Stimulated activated CD4-positive, alpha-beta T cell treated with anti-CD3 and anti-CD28 coated beads, TNF-alpha, amount 100 ng/mL, for 48 hours (primary cell): ENCODE results near the gene ACE.

Source experiments
- DNase-seq, 3 donors: peaks; one replicate each; pipeline ENCODE4 v3.0.0-alpha.2; 2020; ENCODE audit warnings: low read depth in 3 of 3

Gene ACE

GRCh38 chr17:63474586-63475460, 2.0 kb upstream of the ACE start:
- DNase-seq = no peak

- DNase-seq = no peak
These were observed 1.1 kb upstream of the ACE start for GRCh38 chr17:63475491-63476412.

- DNase-seq = no peak
These were observed 405 bp upstream of the ACE start for GRCh38 chr17:63476459-63476853.

DNA sequence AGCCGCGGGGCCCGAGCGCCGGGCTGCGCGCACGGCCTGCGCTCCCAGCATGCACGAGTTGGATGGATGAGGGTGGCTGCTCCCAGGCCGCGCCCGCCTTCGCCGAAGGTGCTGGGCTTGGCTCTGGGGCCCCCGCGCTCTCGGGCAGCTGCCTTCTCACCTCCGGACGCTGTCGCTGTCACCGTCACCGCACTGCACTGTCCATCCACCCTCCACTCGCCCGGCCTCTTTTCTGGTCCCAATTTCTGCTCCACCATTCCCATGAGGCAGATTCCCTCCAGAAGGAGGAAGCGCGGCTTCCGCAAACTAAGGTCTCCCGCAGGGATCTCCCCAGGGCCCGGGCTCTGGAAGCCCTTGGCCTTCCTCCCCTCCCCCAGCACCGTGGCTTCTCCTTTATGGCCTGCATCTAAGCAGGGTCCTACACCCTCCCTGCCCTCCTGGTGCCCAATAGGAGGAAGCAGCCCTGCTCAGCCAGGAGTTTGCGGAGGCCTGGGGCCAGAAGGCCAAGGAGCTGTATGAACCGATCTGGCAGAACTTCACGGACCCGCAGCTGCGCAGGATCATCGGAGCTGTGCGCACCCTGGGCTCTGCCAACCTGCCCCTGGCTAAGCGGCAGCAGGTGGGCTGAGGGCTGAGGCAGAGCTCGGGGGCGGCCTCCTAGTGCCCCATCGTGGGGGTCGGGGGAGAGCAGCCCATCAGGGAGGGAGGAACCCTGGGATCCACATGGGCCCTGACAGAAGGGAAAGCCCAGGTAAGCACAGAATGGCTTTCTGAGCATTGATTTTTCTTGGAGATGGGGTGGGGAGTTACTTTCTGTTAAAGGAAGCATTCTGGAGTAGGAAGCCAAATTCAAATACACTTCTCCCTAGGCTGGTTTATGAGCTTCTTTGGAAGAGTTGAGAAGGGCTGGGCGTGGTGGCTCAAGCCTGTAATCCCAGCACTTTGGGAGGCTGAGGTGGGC, 899 bp downstream of the ACE start:
- DNase-seq = no peak

DNA sequence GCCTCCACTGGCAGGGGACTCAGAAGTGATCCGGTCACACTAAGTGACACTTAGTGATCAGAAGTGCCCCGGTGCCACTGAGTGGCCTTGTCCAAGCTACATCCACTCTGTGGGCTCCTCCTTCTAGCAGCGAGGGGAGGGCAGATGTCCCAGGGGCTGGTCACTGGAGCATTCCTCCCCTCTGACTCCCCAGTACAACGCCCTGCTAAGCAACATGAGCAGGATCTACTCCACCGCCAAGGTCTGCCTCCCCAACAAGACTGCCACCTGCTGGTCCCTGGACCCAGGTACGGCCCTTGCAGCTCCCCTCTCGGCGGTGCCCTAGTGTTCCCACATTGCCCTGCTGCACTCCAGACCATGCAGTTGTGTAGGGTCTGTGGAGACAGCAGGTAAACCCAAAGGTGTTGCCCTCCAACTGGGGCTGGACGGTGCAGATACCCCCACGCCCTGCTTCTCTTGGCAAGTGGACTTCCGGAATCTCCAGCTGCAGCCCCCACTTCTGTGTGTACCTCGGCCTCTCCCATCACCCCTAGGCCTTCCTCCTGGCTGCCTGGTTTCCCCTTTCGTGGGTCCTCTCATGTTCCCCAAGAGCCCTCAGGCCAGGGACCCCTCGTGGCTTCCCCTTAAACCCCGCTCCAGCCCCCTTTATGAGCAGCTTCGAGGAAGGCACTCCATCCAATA, 2.1 kb downstream of the ACE start:
- DNase-seq = peak; percentile 56 to 74 (median 61)

DNA sequence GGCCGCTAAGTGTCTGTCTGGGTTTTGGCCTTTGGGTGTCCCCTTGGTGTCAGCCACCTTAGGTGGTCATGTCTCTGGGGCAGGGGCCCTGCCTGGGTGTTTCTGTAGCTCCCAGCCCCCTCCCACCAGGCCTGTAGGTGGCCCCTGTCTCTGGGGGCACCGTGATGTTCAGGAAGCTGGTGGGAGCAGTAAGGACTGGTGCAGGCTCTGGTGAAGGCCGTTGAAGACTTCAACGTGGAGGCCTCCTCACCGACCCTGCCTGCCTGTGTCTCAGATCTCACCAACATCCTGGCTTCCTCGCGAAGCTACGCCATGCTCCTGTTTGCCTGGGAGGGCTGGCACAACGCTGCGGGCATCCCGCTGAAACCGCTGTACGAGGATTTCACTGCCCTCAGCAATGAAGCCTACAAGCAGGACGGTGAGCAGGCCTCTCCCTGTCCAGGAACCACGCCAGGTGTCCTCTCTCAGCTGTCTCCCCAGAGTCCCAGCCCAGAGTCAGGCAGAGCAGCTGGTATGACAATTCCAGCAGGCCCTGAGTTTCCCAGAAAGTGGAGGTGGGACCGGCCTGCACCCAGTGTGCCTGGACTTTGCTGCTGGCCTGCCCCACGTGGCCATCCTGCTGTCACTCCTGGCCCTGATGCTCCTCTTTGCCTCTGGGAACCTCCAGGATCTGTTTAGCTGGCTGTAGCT, 2.8 kb downstream of the ACE start:
- DNase-seq = no peak

- DNase-seq = no peak
These were observed 3.4 kb downstream of the ACE start for GRCh38 chr17:63480192-63480784.

DNA sequence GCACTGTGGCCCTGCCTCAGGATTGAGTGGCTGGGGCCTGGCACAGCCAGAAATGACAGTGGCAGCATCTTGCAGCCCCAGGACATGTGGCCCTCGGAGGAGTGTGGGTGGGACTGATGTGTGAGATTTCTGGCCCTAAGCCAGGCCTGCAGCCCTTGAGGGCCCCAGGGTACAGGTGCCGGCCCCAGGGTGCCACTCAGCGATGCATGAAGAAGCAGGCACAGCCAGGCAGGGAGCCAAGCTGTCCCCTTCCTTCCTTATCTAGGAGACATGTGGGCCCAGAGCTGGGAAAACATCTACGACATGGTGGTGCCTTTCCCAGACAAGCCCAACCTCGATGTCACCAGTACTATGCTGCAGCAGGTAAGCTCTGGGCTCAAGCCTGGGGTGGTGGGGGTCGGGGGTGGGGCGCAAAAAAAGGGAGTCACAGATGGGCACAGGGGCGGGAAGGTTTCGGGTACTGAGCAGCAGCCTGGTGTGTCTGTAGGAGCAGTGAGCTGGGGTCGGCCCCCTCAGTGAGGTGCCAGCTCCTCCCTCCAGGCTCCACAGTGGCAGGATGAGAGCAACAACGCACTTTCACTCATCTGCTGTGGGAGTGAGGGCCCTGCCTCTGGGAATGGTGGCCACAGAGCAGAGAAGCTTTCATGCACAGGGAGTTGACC, 4.1 kb downstream of the ACE start:
- no peak for DNase-seq

DNA sequence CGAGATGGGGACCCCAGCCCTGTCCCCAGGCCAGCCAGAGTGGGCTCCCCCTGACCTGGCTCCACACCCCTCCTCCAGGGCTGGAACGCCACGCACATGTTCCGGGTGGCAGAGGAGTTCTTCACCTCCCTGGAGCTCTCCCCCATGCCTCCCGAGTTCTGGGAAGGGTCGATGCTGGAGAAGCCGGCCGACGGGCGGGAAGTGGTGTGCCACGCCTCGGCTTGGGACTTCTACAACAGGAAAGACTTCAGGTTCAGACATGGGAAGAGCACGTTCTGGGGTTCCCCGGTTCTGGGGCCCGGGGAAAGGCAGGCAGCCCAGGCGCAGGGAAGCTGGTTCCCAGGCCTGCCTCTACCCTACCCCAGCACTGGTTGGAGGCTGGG, 4.6 kb downstream of the ACE start:
- DNase-seq = no peak

DNA sequence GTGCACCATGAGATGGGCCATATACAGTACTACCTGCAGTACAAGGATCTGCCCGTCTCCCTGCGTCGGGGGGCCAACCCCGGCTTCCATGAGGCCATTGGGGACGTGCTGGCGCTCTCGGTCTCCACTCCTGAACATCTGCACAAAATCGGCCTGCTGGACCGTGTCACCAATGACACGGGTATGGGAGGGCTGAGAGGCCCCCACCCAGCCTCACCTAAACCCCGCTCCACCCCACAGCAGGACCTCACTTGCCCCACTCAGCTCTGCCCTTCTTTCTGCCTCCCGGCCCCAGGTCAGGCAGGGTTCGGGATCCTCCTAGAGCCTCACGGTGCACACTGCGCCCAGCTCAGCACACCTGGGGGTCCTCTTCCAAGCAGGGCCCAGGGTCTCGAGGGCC, 5.6 kb downstream of the ACE start:
- DNase-seq = no peak

GRCh38 chr17:63483038-63483437, 6.2 kb downstream of the ACE start:
- DNase-seq = no peak

- DNase-seq = no peak
These were observed 7.1 kb downstream of the ACE start for GRCh38 chr17:63483655-63484575.

DNA sequence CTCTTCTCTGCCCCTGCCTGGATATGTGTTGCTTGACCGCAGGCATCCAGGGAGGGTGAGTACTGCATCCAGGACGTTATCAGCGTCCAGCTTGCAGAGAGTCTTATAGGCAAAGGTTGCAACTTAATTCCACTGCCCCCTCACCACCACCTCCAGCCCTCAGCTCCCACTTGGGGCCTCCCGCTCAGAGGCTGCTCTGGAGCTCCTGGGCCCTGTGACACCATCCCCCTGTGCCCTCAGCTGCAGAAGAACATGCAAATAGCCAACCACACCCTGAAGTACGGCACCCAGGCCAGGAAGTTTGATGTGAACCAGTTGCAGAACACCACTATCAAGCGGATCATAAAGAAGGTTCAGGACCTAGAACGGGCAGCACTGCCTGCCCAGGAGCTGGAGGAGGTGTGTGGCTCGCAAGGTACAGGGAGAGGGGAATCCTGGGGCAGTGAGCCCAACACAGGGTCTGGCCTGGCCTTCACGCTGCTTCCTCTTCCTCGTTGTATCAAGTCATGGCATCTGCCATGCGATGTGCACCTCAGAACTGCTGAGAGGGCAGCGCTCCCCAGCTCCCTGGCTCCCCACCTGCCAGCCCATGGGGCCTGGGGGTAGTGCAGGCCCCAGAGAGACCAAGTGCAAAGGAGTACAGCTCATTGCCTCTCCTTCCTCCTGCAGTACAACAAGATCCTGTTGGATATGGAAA, 9.6 kb downstream of the ACE start:
- no peak for DNase-seq

GRCh38 chr17:63487014-63487339, 10.1 kb downstream of the ACE start:
- DNase-seq = no peak

DNA sequence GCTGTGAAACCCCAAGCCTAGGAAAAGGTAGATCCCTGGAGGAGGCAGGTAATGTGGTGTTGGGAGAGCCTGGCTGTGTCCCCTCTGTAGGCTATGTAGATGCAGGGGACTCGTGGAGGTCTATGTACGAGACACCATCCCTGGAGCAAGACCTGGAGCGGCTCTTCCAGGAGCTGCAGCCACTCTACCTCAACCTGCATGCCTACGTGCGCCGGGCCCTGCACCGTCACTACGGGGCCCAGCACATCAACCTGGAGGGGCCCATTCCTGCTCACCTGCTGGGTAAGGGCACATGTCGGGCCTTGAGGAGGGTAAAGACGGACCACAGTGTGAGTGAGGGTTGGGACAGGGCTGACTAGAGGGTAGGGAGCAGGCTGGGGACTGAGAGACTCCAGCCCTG, 12.0 kb downstream of the ACE start:
- no peak for DNase-seq

DNA sequence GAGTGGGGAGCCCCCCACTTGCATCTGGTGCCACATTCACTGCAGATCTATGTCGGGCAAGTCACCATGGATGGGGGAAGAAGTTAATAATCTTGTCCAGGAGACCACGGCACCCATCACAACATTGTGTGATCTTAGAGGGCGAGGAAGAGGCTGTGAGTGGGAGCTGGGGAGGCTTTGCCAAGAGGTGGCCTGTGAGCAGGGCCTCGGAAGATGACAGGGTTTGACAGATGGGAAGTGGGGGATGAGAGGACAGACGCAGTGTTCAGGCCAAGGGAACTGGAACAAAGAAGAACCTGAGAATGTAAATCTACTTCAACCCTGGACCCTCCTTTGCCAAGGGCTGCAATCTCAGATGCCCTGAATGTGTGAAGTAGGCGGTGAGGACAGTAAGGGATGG, 12.4 kb downstream of the ACE start:
- no peak for DNase-seq

DNA sequence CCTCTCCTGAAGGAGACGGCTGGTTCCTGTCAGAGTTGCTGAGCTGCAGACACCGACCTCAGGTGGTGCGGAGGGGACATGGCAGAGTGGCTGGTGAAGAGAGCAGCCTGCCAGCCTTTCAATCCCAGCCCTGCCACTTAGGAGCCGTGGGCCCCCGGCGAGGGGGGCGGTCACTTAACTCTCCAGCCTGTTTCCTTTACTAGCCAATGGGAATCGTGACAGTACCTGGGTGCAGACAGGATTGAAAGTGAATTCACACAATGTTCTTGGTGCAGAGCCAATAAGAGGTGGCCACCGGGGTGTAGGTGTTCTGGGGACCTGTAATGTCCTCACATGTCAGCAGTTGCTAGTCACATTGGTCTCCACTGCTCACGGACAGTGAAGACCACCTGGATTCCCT, 13.5 kb downstream of the ACE start:
- no peak for DNase-seq

DNA sequence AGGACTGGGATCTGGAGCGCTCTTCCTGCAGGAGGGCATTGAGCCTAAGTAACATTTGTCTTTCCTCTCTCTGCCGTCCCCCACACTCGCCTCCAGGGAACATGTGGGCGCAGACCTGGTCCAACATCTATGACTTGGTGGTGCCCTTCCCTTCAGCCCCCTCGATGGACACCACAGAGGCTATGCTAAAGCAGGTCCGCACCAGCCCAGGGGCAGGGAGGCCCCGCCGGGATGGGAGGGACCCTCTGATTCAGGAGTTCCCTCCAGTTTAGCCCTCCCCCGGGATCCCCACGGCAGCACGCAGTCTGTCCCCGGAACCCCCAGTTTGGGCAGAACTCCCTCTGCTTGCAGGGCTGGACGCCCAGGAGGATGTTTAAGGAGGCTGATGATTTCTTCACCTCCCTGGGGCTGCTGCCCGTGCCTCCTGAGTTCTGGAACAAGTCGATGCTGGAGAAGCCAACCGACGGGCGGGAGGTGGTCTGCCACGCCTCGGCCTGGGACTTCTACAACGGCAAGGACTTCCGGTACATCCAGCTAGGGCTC, 14.1 kb downstream of the ACE start:
- DNase-seq = no peak
